GM23338 (cell line): ENCODE measurements around the gene ANP32A. TPM values are rescaled to one million over a fixed set of nuclear protein-coding genes. Genes with fewer than 3 reads are reported as not detected.
A peak's percentile ranks its signal among the peaks of the same experiment; 100 is the strongest.

Source experiments
- ATAC-seq: fragments of 200-7000 bp; cut with Tn5 transposase; 3 replicates; pipeline ENCODE4 v1.9.1; 2020
- DNase-seq: peaks from one replicate; pipeline ENCODE4 v3.0.0-alpha.2; 2015; ENCODE audit warnings: low spot score
- H2AFZ ChIP-seq: fragments of 200-600 bp; sonication (generic); 2 replicates; pipeline ENCODE4 v1.8.0; 2016; ENCODE audit warnings: antibody characterized with exemption, mild to moderate bottlenecking, moderate library complexity
- H3F3A ChIP-seq: fragments of 200-600 bp; sonication (generic); replicated peaks from 2 replicates; pipeline ENCODE4 v1.8.0; 2017; ENCODE audit warnings: antibody characterized with exemption, mixed run types, low read depth
- H3K27ac ChIP-seq: fragments of 200-600 bp; sonication (generic); 2 replicates; pipeline ENCODE4 v1.6.1; 2016; ENCODE audit warnings: low read depth
- H3K27me3 ChIP-seq: fragments of 200-600 bp; sonication (generic); 2 replicates; pipeline ENCODE4 v1.8.0; 2016; ENCODE audit warnings: mild to moderate bottlenecking, mixed run types, moderate library complexity; ENCODE audit not compliant: insufficient read depth
- H3K36me3 ChIP-seq: fragments of 200-600 bp; sonication (generic); 2 replicates; pipeline ENCODE4 v1.8.0; 2016; ENCODE audit warnings: mild to moderate bottlenecking; ENCODE audit not compliant: insufficient read depth
- H3K4me1 ChIP-seq: fragments of 200-600 bp; sonication (generic); 2 replicates; pipeline ENCODE4 v1.8.0; 2016; ENCODE audit warnings: mild to moderate bottlenecking, moderate library complexity; ENCODE audit not compliant: insufficient read depth
- H3K4me2 ChIP-seq: fragments of 200-600 bp; sonication (generic); 2 replicates; pipeline ENCODE4 v1.7.1; 2017; ENCODE audit warnings: mixed run types
- H3K4me3 ChIP-seq: fragments of 200-600 bp; sonication (generic); 2 replicates; pipeline ENCODE4 v1.6.1; 2016; ENCODE audit warnings: mixed run types
- H3K79me2 ChIP-seq: fragments of 200-600 bp; sonication (generic); replicated peaks from 2 replicates; pipeline ENCODE4 v1.8.0; 2017; ENCODE audit warnings: mild to moderate bottlenecking; ENCODE audit not compliant: insufficient read depth
- H3K9me2 ChIP-seq: fragments of 200-600 bp; sonication (generic); 2 replicates; pipeline ENCODE4 v1.8.0; 2017; ENCODE audit not compliant: insufficient read depth
- H4K20me1 ChIP-seq: fragments of 200-600 bp; sonication (generic); replicated peaks from 2 replicates; pipeline ENCODE4 v1.8.0; 2017; ENCODE audit warnings: mild to moderate bottlenecking; ENCODE audit not compliant: insufficient read depth
- H3K27ac Mint-ChIP-seq: 2 replicates; pipeline ENCODE4 v1.8.0; 2020; ENCODE audit warnings: inconsistent platforms, mild to moderate bottlenecking, moderate library complexity, mixed read lengths
- H3K27me3 Mint-ChIP-seq: 3 replicates; pipeline ENCODE4 v1.8.0; 2022; ENCODE audit warnings: low read depth, mild to moderate bottlenecking, moderate library complexity, mixed read lengths, inconsistent platforms; ENCODE audit not compliant: insufficient read depth, poor library complexity
- H3K36me3 Mint-ChIP-seq: 3 replicates; pipeline ENCODE4 v1.8.0; 2021; ENCODE audit warnings: low read depth, mild to moderate bottlenecking, inconsistent platforms, moderate library complexity, mixed read lengths
- H3K4me1 Mint-ChIP-seq: 3 replicates; pipeline ENCODE4 v1.8.0; 2020; ENCODE audit warnings: mild to moderate bottlenecking, inconsistent platforms, mixed read lengths
- H3K4me3 Mint-ChIP-seq: 3 replicates; pipeline ENCODE4 v1.8.0; 2021; ENCODE audit warnings: moderate library complexity, mild to moderate bottlenecking, inconsistent platforms, mixed read lengths
- H3K9me3 Mint-ChIP-seq: 3 replicates; pipeline ENCODE4 v1.8.0; 2020; ENCODE audit warnings: moderate library complexity, mild to moderate bottlenecking, inconsistent platforms, mixed read lengths
- CREB1 ChIP-seq: fragments of 250-450 bp; sonication (Bioruptor Pico); IDR thresholded peaks from 2 replicates; pipeline ENCODE4 v1.5.0; 2020; ENCODE audit warnings: low read depth, mild to moderate bottlenecking, moderate library complexity
- ETS1 ChIP-seq: IDR thresholded peaks from 2 replicates; pipeline ENCODE4 v1.6.1; 2016; ENCODE audit warnings: antibody characterized with exemption
- ZNF462 ChIP-seq: fragments of 250-450 bp; sonication (Bioruptor Pico); IDR thresholded peaks from 2 replicates; pipeline ENCODE4 v1.5.0; 2020; ENCODE audit warnings: mild to moderate bottlenecking, moderate library complexity
- polyA plus RNA-seq: library from polyadenylated mRNA; unstranded; fragments of >200 nt; fragmentation: Nextera tagmentation; extraction: Ambion mirVana; gene quantifications from 2 replicates; pipeline ENCODE4 v1.2.1, GENCODE V29; 2016
- total RNA-seq: library from RNA; depleted of rRNA; stranded (reverse); fragments of >200 nt; shearing (Covaris generic); gene quantifications from 2 replicates; pipeline ENCODE4 v1.2.3, GENCODE V29; 2014

ANP32A gene
- total and polyA plus RNA-seq, 2 experiments from 2014 or later: 204 to 304 TPM

GRCh38 chr15:68843425-68844311 lies 23.0 kb upstream of the ANP32A start:
- peak; percentile 100 for ATAC-seq

More at GRCh38 chr15:68843425-68844311, 23.0 kb upstream of the ANP32A start:
- no peaks in the 10 kb centered on the region for H3K9me2 ChIP-seq
- H3K27ac ChIP-seq: no peak overlapping the region
- H3K4me2 ChIP-seq: peak overlapping the region; percentile 86
- peaks cover 17% of the 10 kb centered on the region for H3K27me3 Mint-ChIP-seq
- H3K4me1 ChIP-seq: peaks cover 8% of the 10 kb centered on the region
- H2AFZ ChIP-seq: peak overlapping the region; percentile 99
- H3K79me2 ChIP-seq: no peaks in the 10 kb centered on the region
- H3K27ac Mint-ChIP-seq: no peak overlapping the region
- H3K4me3 Mint-ChIP-seq: peak overlapping the region; percentile 77
- H3K36me3 ChIP-seq: no peaks in the 10 kb centered on the region
- no peak for TF ChIP-seq ZNF462 (CRISPR knock-in tag)
- peak; percentile 69 for TF ChIP-seq ETS1
- TF ChIP-seq CREB1 (CRISPR knock-in tag): no peak
- peaks cover 19% of the 10 kb centered on the region for H3K27me3 ChIP-seq
- peak; percentile 85 for DNase-seq
- H4K20me1 ChIP-seq: no peaks in the 10 kb centered on the region
- H3K4me1 Mint-ChIP-seq: peaks cover 4% of the 10 kb centered on the region
- H3F3A ChIP-seq: no peaks in the 10 kb centered on the region
- peak overlapping the region; percentile 70 for H3K4me3 ChIP-seq
- H3K36me3 Mint-ChIP-seq: no peaks in the 10 kb centered on the region
- no peaks in the 10 kb centered on the region for H3K9me3 Mint-ChIP-seq
